Neutrophil (primary cell): ENCODE measurements around the gene UACA.

Experiments used
- H3K27ac ChIP-seq: fragments of 200-600 bp; sonication (generic); 2 replicates; pipeline ENCODE4 v1.5.1; 2016; ENCODE audit warnings: mild to moderate bottlenecking, moderate library complexity
- H3K27me3 ChIP-seq: fragments of 200-600 bp; sonication (generic); 2 replicates; pipeline ENCODE4 v1.6.0; 2016; ENCODE audit warnings: mild to moderate bottlenecking
- H3K36me3 ChIP-seq: fragments of 200-600 bp; sonication (generic); 2 replicates; pipeline ENCODE4 v1.5.1; 2017
- H3K4me1 ChIP-seq, 2 experiments: fragments of 200-600 bp in 1 of 2; sonication (generic) in 1 of 2; 1 replicate in 1 of 2; 2 replicates in 1 of 2; pipeline versions ENCODE4 v1.5.1 to v1.6.1; 2013 to 2016; ENCODE audit warnings: low read depth in 1 of 2, low read length in 1 of 2, mild to moderate bottlenecking in 1 of 2, moderate library complexity in 1 of 2; ENCODE audit not compliant: control insufficient read depth in 1 of 2, insufficient read depth in 1 of 2
- H3K4me3 ChIP-seq, 2 experiments: fragments of 200-600 bp in 1 of 2; sonication (generic) in 1 of 2; 1 replicate in 1 of 2; 2 replicates in 1 of 2; pipeline ENCODE4 v1.5.1; 2013 to 2016; ENCODE audit warnings: low read depth in 1 of 2, low read length in 1 of 2, mild to moderate bottlenecking in 1 of 2, moderate library complexity in 1 of 2
- H3K9me3 ChIP-seq: fragments of 200-600 bp; sonication (generic); 2 replicates; pipeline ENCODE4 v1.5.1; 2016
- CTCF ChIP-seq: fragments of 200-600 bp; sonication (generic); IDR thresholded peaks from 2 replicates; pipeline ENCODE4 v1.5.1; 2016; ENCODE audit warnings: antibody characterized with exemption

The UACA gene

GRCh38 chr15:70781236-70781635 is 17.9 kb upstream of the UACA start:
- Histone ChIP-seq H3K27ac (no peak overlapping the region), H3K9me3 (no peaks in the 10 kb centered on the region), H3K4me3 (no peak overlapping the region), H3K4me1 (no peaks in the 10 kb centered on the region), H3K36me3 (no peaks in the 10 kb centered on the region), H3K27me3 (peaks cover 26% of the 10 kb centered on the region)
- no peak for TF ChIP-seq CTCF

DNA sequence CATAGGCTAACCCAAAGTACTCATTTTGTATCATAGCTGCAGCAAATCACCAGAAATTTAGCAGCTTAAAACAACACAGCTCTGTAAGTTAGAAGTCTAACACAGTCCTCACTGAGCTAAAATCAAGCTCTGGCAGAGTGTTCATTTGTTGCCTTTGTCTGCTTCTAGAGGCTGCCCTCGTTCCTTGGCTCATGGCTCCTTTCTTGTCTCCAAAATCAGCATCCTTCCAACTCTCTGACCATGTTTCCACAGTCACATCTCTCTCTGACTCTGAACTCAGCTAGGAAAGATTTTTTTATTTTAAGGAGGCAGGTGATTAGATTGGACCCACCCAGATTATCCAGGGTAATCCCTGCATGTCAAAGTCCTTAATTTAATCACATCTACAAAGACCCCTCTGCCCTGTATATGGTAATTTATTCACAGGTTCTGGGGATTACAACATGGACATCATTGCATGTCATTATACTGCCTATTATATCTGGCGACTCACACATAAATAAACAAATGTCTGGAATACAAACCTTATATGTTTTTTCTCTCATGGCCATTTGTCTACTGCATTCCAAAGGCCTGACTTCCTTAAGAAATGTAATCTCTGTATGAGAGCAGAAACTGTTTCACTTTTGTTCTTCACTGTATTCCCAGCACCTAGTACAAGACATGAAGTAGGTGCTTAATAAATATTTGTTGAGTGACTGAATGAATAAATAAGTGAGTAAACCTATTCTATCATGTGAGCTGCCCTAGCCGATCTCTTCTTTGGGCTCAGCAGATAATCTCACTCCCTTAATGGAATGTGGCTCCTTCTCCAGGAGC is 15.1 kb upstream of the UACA start:
- Histone ChIP-seq H3K36me3 (no peaks in the 10 kb centered on the region), H3K9me3 (no peaks in the 10 kb centered on the region), H3K27ac (no peak overlapping the region), H3K4me1 (no peaks in the 10 kb centered on the region), H3K4me3 (no peak overlapping the region), H3K27me3 (peaks cover 14% of the 10 kb centered on the region)
- TF ChIP-seq CTCF, result no peak

- no peak for TF ChIP-seq CTCF
- H3K9me3 ChIP-seq, result no peaks in the 10 kb centered on the region
- H3K27ac ChIP-seq, result no peak overlapping the region
- no peaks in the 10 kb centered on the region for H3K36me3 ChIP-seq
- H3K4me3 ChIP-seq, result no peak overlapping the region
- H3K27me3 ChIP-seq, result peaks cover 8% of the 10 kb centered on the region
- H3K4me1 ChIP-seq, result no peaks in the 10 kb centered on the region
These were observed 14.0 kb upstream of the UACA start for GRCh38 chr15:70777170-70777926.

- no peaks in the 10 kb centered on the region for H3K36me3 ChIP-seq
- peaks cover 6% of the 10 kb centered on the region for H3K27me3 ChIP-seq
- TF ChIP-seq CTCF, result no peak
- no peak overlapping the region for H3K27ac ChIP-seq
- no peaks in the 10 kb centered on the region for H3K9me3 ChIP-seq
- H3K4me3 ChIP-seq, result no peak overlapping the region
- H3K4me1 ChIP-seq, result no peaks in the 10 kb centered on the region
These were observed 11.8 kb upstream of the UACA start for GRCh38 chr15:70775160-70775559.

- Histone ChIP-seq H3K9me3 (no peaks in the 10 kb centered on the region), H3K36me3 (no peaks in the 10 kb centered on the region), H3K4me1 (peaks cover 0 to 5% of the 10 kb centered on the region in 2 experiments), H3K27ac (no peak overlapping the region), H3K4me3 (no peak overlapping the region), H3K27me3 (peaks cover 9% of the 10 kb centered on the region)
- TF ChIP-seq CTCF, result no peak
These were observed 9.0 kb upstream of the UACA start for GRCh38 chr15:70772402-70772801.
